DMS114 treated with DMSO at 0.1 percent for 48 hours (cell line): Measurements from ENCODE around the gene MEIS2.

Source experiments
- DNase-seq: peaks from one replicate; lab custom pipeline; 2025; ENCODE audit not compliant: unreplicated experiment; lab: John Stamatoyannopoulos, UW

The MEIS2 gene

DNA sequence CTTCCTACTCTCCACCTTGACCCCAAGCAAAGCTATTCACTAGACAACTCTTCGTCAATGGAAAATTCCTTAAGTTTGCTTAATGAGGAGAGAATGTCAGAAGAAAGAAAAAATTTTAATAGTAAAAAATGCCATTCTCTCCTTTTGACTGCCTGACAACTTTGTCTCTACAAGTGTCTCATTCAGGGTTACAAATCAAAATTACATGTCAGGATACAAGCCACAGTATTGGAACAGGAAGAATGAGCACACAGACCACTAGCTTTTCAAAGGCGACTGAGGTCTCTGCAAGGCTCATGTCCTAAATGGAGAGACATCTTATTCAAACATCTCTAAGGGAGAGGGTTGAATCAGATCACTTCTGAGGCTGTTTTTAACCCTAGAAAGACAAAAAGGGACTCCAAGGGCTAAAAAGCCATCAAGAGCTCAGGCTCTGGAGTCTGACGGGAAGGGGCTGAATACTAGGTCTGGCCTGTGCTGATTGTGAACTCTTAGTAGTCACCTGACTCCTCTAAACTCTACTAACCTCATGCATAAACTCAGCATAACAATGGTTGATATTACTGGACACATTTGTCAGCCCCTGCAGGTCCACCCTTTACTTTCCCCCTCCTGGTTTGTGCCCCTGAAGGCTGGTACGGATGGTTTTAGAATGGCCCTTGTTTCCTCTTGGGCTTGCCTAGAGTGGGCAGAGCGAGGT, 12.8 kb upstream of the MEIS2 start:
- no peak for DNase-seq

DNA sequence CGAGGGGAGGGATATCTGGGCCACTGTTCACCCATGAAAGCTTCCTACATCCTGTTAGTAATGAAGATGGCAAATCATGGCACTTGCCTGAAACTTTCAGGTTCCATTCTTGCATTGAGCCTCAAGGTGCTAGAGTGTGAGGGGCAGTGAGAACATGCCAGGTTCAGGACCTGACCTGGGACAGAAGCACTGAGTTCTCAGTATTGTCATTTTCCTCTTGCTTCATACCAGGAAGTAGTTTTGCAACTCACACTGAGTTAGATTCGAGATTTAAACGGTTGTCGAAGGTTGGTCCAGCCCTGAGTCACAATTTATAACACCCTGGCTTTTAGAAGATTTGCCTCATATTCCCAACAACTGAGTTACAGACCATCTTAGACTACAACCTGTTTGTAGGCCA, 11.8 kb upstream of the MEIS2 start:
- no peak for DNase-seq

DNA sequence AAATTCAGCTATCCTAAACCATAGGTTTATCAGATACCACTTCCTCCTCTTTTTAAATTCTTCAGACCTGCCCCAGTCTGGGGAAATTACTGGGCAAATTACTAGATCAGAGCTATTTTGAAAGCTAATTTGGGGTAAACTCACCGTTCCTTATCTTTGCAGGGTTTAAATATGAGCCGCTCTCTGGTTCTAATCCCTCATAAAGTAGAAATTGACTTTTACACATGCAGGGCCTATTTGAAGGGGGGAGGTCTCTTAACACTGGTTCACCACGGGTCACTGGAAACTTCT, 11.0 kb upstream of the MEIS2 start:
- no peak for DNase-seq

DNA sequence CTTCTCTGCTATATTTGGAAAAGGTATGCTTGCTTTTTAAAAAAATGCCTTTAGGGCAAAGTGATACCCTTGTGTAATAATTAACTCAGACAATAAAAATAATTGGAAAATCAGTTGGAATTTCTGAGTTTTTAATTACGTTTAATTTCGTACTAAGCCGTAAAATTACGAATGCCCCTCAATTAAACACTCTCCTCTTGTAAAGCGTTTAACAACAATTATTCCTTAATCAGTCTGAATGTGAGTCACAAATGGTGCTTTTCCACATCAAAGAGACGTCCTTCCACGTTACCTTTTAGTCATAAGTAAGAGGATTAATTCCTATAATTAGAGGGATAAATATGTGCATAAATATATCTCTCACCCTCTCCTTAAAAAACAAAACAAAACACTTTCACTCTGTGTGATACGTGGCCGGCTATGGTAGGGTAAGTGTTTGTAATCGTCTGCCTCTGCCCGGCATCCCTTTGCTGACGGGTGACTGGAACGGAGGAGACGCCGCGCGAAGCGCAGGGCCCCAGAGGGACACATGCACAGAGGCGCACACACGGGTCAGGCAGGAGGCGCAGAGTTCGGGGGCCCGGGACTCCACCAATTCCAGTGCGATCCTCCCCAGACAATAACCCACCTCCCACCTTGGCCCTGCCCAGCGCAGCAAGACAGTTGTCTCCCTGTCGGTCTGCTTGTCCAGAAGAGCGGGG, 9.7 kb upstream of the MEIS2 start:
- DNase-seq: peak; percentile 48

DNA sequence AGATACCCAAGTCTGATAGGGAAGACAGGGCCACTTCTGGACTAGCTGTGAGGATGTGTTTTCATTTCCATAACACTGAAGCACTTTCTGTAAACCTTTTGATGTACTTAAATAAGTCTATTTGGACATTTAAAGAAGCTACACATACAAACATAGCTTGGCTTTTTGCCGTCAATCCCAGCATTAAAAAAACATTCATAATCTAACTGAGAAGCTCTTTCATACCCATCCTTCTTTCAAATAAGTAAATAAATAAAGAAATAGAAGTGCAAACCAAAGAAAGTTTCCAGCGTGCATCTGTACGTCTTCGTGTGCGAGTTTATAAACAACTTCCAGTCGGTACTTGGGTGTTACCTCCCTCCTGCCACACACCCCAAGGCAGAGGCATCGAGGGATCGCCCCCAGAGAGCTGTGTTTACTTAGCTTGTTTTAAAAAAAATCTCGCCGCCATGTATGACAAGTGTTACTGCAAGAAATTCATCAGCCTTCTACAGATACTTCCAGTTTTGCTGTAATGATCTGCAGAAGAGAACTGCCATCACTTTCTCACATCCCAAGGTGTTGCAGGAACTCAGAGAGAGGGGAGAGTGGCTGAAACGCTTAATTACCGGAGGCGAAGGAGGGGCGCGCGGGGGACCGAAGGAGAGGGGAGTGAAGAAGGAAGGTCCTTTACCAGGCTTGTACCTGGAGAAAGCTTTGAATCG, 9.0 kb upstream of the MEIS2 start:
- DNase-seq: peak; percentile 52

DNA sequence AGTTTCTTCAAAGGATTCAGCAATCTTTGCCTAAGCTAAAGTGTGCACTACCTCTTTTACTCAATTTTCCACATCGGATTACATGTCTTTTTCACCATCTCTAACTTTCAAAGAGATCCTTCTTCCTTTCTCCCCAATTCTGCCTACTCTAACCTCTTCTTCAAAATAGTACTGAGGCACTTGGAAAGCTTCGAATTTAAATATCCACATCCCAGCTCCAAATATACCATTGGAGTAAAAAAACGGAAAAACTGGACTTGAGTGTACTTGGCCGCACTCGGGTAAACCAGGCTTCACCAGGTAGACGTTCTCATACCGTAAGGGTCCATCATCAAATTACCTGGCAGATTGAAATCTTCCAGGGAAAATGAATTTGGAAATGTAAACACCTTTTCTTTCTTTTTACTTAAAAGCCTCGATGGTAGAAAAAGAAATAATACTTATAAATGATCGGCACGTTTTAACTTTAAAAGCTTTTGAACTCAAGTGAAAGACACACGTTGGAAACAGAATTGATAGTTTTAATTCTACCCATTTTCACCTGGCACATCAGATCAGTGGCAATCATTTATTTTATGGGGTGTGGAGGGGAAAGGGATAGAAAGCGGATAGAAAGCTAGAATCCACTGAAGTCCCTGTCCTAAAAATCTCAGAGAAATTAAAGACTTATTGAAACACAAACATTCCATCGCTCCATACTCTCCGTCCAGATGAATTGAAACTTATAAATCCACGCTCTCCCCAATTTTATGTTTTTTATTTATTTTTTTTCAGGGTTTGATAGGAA, 8.2 kb upstream of the MEIS2 start:
- DNase-seq: no peak

DNA sequence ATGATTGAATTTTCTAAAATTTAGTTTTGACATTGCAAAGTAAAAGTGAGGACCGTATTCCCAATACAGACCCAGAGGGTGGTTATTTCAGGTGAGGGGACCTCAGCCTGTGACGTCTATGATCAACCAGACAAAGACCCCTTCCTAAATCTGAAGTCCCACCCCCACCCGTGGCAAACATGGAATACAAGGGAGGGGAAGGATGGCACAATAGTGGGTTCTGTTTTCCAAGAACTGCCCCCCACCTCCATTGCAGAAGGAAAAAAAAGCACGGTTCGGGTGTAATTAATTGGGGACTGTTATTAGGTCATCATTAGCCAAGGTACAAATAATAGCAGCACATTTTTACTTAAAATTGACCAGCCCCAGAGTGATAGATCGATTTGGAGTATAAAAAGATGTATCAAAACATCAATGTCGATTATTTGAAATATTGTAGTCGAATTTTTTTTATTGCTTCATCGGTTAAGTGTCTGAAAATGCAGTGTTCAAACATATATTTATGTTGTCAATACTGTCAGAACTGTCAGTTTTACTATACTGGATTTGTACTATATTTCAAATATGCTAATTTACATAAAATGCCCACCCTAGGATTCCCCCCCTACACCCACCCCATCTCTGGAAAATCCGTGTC, 7.5 kb upstream of the MEIS2 start:
- DNase-seq: no peak

DNA sequence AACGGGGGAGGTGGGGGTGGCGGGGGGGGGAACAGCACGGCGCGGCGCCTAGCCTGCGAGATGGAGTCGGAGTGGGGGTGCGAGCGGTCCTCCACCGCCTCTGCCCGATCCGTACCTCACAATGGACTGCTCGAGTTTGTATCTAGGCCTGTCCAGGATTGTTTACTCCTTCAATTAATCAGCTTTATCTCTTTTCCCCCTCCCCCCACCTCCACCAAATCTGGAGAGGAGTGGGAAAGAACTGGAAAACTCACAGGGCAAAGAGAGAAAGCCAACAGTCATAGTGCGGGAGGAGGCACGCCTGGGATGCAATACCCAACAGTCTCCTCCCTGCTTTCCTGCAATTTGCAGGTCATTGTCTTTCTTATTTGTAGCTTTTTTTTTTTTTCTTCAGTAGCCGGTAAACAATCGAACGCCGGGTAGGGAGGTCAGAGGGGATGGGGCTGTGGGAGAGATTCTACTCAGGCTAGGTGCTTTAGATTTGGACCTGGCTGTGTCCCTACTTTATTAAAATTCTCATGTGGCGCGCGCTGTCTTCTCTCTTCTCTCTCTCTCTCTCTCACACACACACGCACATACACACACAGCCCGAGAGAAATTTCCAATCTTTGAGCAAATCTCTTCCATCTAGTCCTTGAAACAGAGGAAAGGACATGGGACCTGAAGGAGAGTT, 6.9 kb upstream of the MEIS2 start:
- peak; percentile 42 for DNase-seq

DNA sequence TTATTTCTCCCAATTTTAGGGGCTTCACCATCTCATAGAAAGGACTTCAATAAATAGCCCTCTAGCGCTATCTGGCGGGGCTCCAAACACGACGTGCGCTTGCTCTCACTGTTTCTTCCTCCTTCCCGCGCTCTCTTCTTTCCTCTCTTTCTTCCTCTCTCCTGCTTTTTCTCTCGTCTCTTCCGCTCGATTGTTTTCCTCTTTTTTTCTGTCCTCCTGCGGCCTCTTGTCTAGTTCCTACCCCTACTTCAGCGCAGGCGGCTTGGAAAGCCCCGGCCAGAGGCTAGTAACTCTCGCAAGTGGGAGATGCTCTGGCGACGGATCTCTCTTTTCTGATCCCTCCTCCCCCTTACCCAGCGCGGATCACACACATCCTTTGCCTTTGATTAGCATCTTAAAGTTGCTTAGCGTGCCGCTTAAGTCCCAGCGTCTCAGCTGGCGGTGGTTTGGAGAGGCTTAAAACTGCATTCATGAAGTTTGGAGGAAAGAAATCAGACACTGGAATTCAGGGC, 6.2 kb upstream of the MEIS2 start:
- DNase-seq: peak; percentile 71

DNA sequence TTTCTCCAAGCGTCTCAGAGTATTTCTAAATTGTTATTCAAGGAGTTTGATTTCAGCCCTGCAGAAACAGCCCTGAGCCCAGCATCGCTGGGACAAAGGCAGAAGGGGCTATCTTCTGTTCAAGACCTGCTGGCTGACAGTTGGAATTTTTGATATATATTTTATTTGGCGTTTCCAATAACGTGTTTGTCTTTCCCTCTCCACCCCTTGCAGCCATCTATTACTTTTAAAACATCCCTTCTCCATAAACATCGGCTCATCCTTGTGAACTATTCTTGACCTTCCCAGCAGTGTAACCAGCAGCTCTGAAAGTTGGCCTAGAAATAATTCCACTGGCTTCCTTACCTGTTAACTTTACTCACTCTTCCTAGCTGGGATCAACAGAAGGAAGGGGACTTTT, 5.5 kb upstream of the MEIS2 start:
- peak; percentile 61 for DNase-seq

DNA sequence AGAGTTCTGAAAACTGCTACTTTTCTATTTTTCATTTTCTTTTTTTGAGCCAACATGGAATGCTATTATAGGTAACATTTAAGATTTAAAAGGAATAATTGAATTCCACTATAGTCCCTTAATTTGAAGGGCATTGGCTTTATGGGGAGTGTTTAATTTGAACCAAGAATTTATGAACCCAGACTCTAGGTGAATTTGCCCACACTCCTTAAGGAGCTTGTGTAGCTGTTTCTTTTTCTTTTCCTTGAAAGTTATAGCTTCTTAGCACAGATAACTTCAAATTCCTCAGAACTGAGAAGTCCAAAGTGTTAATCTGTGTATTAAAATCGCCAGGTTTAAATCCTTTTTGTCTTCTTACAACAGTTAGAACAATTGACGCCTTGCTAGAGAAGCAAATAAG, 4.7 kb upstream of the MEIS2 start:
- no peak for DNase-seq

DNA sequence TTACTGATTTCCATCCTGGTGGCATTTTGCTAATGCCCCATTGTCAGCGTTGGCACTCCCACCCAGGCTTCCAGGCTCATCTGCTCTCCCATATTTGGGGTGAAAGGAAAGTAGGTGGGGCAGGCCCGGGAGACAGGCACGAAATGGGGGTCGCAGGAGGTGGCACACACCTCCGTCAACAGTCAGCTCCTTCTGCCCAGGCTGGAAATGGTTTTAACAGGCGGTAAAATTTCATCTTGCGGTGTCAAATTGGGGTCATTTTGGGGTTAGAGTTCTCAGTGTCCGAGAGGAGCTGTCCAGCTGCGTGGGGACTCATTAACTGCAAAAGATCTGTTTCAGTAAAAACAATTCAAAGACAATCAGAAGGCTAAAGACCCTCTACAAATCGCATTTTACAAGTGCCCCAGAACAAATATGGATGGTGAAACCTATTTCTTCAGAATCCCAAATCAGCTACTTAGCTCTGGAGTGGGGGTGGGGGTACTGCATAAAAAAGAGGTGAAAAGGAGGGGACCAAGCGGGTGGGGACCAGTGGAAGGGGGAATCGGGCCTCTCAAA, 4.2 kb upstream of the MEIS2 start:
- DNase-seq: peak; percentile 33

DNA sequence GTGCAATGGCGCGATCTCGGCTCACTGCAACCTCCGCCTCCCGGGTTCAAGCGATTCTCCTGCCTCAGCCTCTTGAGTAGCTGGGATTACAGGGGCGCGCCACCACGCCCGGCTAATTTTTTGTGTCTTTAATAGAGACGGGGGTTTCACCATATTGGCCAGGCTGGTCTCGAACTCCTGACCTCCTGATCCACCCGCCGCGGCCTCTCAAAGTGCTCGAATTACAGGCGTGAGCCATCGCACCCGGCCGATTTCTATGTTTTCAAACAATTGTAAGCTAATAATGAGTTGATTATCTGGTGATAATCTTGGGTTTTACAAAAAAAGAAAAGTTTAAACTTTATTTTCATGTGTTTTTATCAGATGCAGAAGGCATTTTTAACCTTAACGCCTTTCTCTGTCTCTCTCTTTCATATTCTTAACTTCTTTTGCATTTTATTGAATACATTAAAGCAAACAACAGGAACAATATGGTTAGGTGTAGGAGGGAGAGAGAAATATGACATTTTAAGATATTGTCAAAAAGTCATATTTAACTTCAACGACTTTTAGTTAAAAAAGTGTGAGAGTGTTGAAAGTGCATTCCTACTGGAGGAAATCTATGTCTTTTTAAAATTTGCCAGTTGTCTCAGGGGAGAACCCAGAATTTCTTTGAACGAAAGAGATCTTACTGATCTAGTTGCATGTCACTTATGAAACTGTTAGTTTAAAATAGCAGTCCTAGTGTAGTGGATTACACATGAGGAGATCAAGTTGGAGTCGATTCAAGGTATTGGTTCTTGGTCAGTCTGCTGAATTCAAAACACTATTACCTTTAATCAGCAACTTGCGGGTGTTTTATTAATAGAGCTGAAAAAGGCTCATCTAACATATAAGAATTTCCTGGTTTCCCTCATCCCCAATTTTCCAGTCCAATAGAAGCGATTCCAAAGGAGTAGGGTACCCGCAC, 3.4 kb upstream of the MEIS2 start:
- no peak for DNase-seq

DNA sequence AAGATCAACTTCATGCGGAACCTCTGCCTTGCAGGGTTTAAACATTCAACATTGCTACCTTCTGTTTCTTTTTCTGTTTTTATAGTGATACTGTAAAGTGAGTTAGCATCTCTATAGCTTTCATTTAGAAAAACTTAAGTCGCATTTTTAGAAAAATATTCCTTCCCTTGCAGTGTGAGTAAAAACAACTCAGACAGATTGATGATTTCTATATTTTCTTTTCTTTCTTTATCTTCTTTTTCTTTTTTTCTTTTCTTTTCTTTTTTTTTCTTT, 2.8 kb upstream of the MEIS2 start:
- no peak for DNase-seq

DNA sequence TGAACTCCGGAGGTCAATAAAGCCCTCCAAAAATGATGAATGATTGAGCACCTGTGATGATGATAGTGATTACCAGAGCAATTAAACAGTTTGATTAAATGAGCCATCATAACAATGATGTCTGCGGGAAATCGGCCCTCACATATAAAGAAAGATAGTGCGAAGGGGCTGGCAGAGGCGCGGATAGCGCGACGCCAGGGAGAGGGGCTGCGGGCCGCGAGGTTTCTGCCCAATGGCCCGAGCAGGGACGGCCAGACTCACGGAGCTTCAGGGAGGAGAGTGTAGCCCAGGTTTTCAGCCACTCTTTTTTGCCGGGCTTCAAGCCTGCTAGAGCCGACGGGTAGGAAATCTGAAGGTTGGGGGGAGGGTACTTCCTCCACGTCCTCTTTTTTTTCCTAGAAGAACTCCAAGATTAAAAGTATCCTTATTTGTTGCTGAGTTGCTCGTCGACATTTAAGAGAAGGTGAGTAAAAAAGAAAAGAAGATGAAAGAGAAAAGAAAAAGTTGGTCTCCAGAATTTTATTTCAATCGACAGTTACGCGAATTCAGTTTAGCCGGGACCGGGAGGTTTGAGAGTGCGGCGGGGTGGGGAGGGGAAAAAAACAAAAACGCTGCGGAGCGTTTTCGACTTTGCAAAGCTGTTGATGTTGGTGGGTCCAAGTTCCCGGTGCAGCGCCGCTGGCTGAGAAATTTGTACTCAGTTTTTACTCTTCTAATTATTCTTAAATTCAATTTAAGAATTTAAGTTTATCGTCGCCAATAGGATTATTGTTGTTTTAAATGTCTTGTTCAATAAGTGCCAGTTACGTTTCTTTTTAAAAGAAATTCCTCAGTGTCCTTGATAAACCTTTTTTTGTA, 2.2 kb upstream of the MEIS2 start:
- DNase-seq: peak; percentile 55

DNA sequence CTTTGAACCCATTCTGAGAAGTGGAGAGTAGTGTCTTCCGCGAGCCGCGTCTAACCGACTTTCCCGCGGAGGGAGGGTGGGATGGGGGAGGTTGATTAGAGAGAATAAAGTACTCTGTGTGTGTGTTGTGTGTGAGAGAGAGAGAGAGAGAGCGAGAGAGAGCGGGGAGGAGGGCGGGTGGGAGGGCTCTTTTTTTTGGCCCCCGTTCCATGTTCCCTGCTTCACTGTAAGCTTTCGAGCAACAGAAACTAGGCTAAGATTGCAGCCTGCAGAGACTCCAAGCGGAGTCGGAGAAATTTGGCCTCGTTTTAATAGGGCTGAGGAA, 1.6 kb upstream of the MEIS2 start:
- DNase-seq: peak; percentile 68

DNA sequence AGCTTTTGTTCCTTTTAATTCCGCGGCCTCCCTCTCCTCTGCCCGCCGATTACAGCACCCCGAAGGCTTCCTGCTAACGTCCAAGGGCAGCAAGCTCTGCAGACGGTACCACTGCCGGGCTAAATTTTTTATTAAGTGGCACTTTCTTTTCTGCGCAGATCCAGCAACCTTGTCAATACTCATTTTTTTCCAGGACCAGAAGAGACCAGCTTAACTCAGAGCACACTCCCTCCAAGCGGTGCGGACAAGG, 542 bp upstream of the MEIS2 start:
- no peak for DNase-seq

DNA sequence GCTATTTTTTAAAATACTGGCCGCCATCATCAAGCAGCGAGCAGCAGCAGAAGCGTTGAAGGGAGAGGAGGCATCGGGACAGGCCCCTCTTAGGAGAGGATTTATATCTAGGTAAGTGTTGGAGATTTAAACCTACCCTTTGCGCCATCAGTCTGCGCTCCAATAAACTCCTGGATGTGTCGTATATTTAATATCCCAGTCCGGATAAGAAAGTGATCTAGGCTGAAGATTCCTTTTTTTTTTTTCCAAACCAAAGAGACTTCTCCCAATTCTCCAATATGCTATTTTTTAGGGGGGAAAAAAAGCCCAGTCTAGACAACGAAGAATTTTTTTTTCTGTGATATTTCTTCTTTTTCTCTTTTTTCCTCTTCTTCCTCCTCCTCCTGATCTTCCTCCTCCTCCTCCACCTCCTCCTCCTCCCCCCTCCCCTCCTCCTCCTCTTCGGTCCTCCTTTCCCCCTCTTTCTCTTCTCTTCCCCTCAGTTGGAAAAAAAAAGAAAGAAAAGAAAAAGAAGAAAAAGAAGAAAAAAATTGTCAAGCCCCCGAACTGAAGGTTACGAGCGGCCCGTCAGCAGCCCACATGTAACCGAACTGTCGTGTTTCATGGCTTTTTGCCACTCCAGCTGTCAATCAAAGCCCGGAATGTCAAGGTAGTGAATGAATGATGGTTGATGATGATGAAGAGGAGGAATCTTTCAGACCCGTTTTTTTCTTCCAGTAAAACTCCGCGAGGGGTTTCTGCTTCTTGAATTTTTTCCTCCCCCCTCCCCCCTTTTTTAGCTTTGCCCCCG, 835 bp downstream of the MEIS2 start:
- DNase-seq: peak; percentile 67
